ENCODE data around the gene CDC37. TPM values are rescaled to one million over a fixed set of nuclear protein-coding genes. Genes with fewer than 3 reads are reported as not detected.
A peak's percentile ranks its signal among the peaks of the same experiment; 100 is the strongest.
"Not testable (repeated sequence)": the region's sequence is repeated elsewhere in the genome, so short reads cannot be mapped to it uniquely, and the experiment has no call there.

Gene CDC37
- total and polyA plus RNA-seq, 2 experiments from 2014 or later, result 229 to 298 TPM

GRCh38 chr19:10404888-10405820, 1.8 kb upstream of the CDC37 start:
- Histone ChIP-seq H3K4me1 (ENCODE audit: low read depth) (no peaks in the 10 kb centered on the region), H3K27ac (no peak overlapping the region), H3K4me3 (peak overlapping the region; percentile 84), H3K9me3 (ENCODE audit: low read depth) (no peaks in the 10 kb centered on the region), H3K27me3 (peaks cover 41% of the 10 kb centered on the region), H3K36me3 (no peaks in the 10 kb centered on the region)
- DNase-seq (ENCODE audit: low read depth in 1 of 2, low spot score in 1 of 2), result no peak
- no peak for TF ChIP-seq CTCF (IDR thresholded peaks at IDR 0.05; ENCODE audit: low read depth, low read length)

- Histone ChIP-seq H3K27ac (no peak overlapping the region), H3K27me3 (peaks cover 32% of the 10 kb centered on the region), H3K4me1 (ENCODE audit: low read depth) (no peaks in the 10 kb centered on the region), H3K9me3 (ENCODE audit: low read depth) (no peaks in the 10 kb centered on the region), H3K36me3 (no peaks in the 10 kb centered on the region), H3K4me3 (peak overlapping the region; percentile 84)
- TF ChIP-seq CTCF (IDR thresholded peaks at IDR 0.05; ENCODE audit: low read depth, low read length), result no peak
- DNase-seq (ENCODE audit: low read depth in 1 of 2, low spot score in 1 of 2), result peak in 1 of 2 donors; percentile 59
These were observed 802 bp downstream of the CDC37 start for GRCh38 chr19:10402441-10403038.

- no peak overlapping the region for H3K4me3 ChIP-seq
- H3K4me1 ChIP-seq (ENCODE audit: low read depth), result no peaks in the 10 kb centered on the region
- H3K9me3 ChIP-seq (ENCODE audit: low read depth), result no peaks in the 10 kb centered on the region
- H3K27me3 ChIP-seq, result peaks cover 7% of the 10 kb centered on the region
- peaks cover 7% of the 10 kb centered on the region for H3K36me3 ChIP-seq
- no peak for DNase-seq (ENCODE audit: low read depth in 1 of 2, low spot score in 1 of 2)
- TF ChIP-seq CTCF (IDR thresholded peaks at IDR 0.05; ENCODE audit: low read depth, low read length), result no peak
- H3K27ac ChIP-seq, result no peak overlapping the region
These were observed 3.5 kb downstream of the CDC37 start for GRCh38 chr19:10399878-10400277.

GRCh38 chr19:10399340-10399739, 4.0 kb downstream of the CDC37 start:
- peaks cover 11% of the 10 kb centered on the region for H3K36me3 ChIP-seq
- H3K4me3 ChIP-seq; DNase-seq (ENCODE audit: low read depth in 1 of 2, low spot score in 1 of 2); H3K4me1 ChIP-seq (ENCODE audit: low read depth); H3K27me3 ChIP-seq; H3K9me3 ChIP-seq (ENCODE audit: low read depth); H3K27ac ChIP-seq: not testable (repeated sequence)

GRCh38 chr19:10398819-10399218, 4.5 kb downstream of the CDC37 start:
- Histone ChIP-seq H3K27me3 (no peaks in the 10 kb centered on the region), H3K4me3 (no peak overlapping the region), H3K36me3 (peaks cover 11% of the 10 kb centered on the region), H3K27ac (no peak overlapping the region), H3K9me3 (ENCODE audit: low read depth) (no peaks in the 10 kb centered on the region), H3K4me1 (ENCODE audit: low read depth) (no peaks in the 10 kb centered on the region)
- no peak for TF ChIP-seq CTCF (IDR thresholded peaks at IDR 0.05; ENCODE audit: low read depth, low read length)
- DNase-seq (ENCODE audit: low read depth in 1 of 2, low spot score in 1 of 2), result no peak

GRCh38 chr19:10395917-10396316, 7.4 kb downstream of the CDC37 start:
- H3K4me3 ChIP-seq, result no peak overlapping the region
- no peak overlapping the region for H3K27ac ChIP-seq
- H3K36me3 ChIP-seq, result peaks cover 37% of the 10 kb centered on the region
- TF ChIP-seq CTCF (IDR thresholded peaks at IDR 0.05; ENCODE audit: low read depth, low read length), result no peak
- H3K9me3 ChIP-seq (ENCODE audit: low read depth), result no peaks in the 10 kb centered on the region
- no peak for DNase-seq (ENCODE audit: low read depth in 1 of 2, low spot score in 1 of 2)
- H3K4me1 ChIP-seq (ENCODE audit: low read depth), result no peaks in the 10 kb centered on the region
- H3K27me3 ChIP-seq, result no peaks in the 10 kb centered on the region

Data from cardiac muscle cell (in vitro differentiated cells and primary cell).